Measurements from ENCODE around the gene LDB3.

LDB3 gene

GRCh38 chr10:86773498-86773897 lies 105.2 kb downstream of the LDB3 start:
- H3K9me3 ChIP-seq (ENCODE audit: low read length) = no peaks in the 10 kb centered on the region
- H3K9me2 ChIP-seq (ENCODE audit: low read depth, low read length) = no peaks in the 10 kb centered on the region
- no peak overlapping the region for H2AFZ ChIP-seq (ENCODE audit: low read length)
- 0 out of 2 replicates have a peak, but pooled peaks cover 3% of the 10 kb centered on the region for H4K20me1 ChIP-seq (ENCODE audit: insufficient read depth, low read length)
- no peaks in the 10 kb centered on the region for H3K79me2 ChIP-seq (ENCODE audit: insufficient read depth, low read length)
- H3K4me1 ChIP-seq (ENCODE audit: insufficient read depth, low read length, severe bottlenecking) = no peaks in the 10 kb centered on the region
- H3K9ac ChIP-seq (ENCODE audit: low read length) = no peak overlapping the region
- no peaks in the 10 kb centered on the region for H3K27me3 ChIP-seq (ENCODE audit: insufficient read depth, low read length)
- H3K27ac ChIP-seq (ENCODE audit: low read depth, low read length, poor library complexity, severe bottlenecking) = no peak overlapping the region
- no peaks in the 10 kb centered on the region for H3K36me3 ChIP-seq (ENCODE audit: insufficient read depth, low read length)
- no peaks in the 10 kb centered on the region for H3F3A ChIP-seq (ENCODE audit: insufficient read depth, low read length)
- no peak overlapping the region for H3K4me3 ChIP-seq (ENCODE audit: low read depth, low read length, poor library complexity, severe bottlenecking)
- no peak for TF ChIP-seq CTCF (IDR thresholded peaks at IDR 0.05; ENCODE audit: low read length)
- H3K4me2 ChIP-seq (ENCODE audit: low read length) = no peak overlapping the region

GRCh38 chr10:86775056-86775869 lies 107.0 kb downstream of the LDB3 start:
- Histone ChIP-seq H3K27me3 (ENCODE audit: insufficient read depth, low read length) (no peaks in the 10 kb centered on the region), H4K20me1 (ENCODE audit: insufficient read depth, low read length) (0 out of 2 replicates have a peak, but pooled peaks cover 3% of the 10 kb centered on the region), H3K9ac (ENCODE audit: low read length) (no peak overlapping the region), H2AFZ (ENCODE audit: low read length) (no peak overlapping the region), H3K4me2 (ENCODE audit: low read length) (no peak overlapping the region), H3K36me3 (ENCODE audit: insufficient read depth, low read length) (no peaks in the 10 kb centered on the region), H3K9me2 (ENCODE audit: low read depth, low read length) (no peaks in the 10 kb centered on the region), H3K27ac (ENCODE audit: low read depth, low read length, poor library complexity, severe bottlenecking) (no peak overlapping the region), H3F3A (ENCODE audit: insufficient read depth, low read length) (no peaks in the 10 kb centered on the region), H3K79me2 (ENCODE audit: insufficient read depth, low read length) (no peaks in the 10 kb centered on the region), H3K4me3 (ENCODE audit: low read depth, low read length, poor library complexity, severe bottlenecking) (no peak overlapping the region), H3K9me3 (ENCODE audit: low read length) (no peaks in the 10 kb centered on the region), H3K4me1 (ENCODE audit: insufficient read depth, low read length, severe bottlenecking) (no peaks in the 10 kb centered on the region)
- TF ChIP-seq EZH2 (IDR thresholded peaks at IDR 0.05; ENCODE audit: borderline replicate concordance, low read length) (no peak), CTCF (IDR thresholded peaks at IDR 0.05; ENCODE audit: low read length) (no peak)

- Histone ChIP-seq H2AFZ (ENCODE audit: low read length) (no peak overlapping the region), H3F3A (ENCODE audit: insufficient read depth, low read length) (no peaks in the 10 kb centered on the region), H3K27ac (ENCODE audit: low read depth, low read length, poor library complexity, severe bottlenecking) (no peak overlapping the region), H3K9me2 (ENCODE audit: low read depth, low read length) (no peaks in the 10 kb centered on the region), H3K79me2 (ENCODE audit: insufficient read depth, low read length) (no peaks in the 10 kb centered on the region), H4K20me1 (ENCODE audit: insufficient read depth, low read length) (no peaks in the 10 kb centered on the region), H3K36me3 (ENCODE audit: insufficient read depth, low read length) (no peaks in the 10 kb centered on the region), H3K4me1 (ENCODE audit: insufficient read depth, low read length, severe bottlenecking) (no peaks in the 10 kb centered on the region), H3K9me3 (ENCODE audit: low read length) (no peaks in the 10 kb centered on the region), H3K9ac (ENCODE audit: low read length) (no peak overlapping the region), H3K4me3 (ENCODE audit: low read depth, low read length, poor library complexity, severe bottlenecking) (no peak overlapping the region), H3K27me3 (ENCODE audit: insufficient read depth, low read length) (no peaks in the 10 kb centered on the region), H3K4me2 (ENCODE audit: low read length) (no peak overlapping the region)
- TF ChIP-seq CTCF (IDR thresholded peaks at IDR 0.05; ENCODE audit: low read length) (no peak), EZH2 (IDR thresholded peaks at IDR 0.05; ENCODE audit: borderline replicate concordance, low read length) (no peak)
These were observed 107.5 kb downstream of the LDB3 start for GRCh38 chr10:86775870-86776180.

Measured in OCI-LY1 (cell line).